GM18868 (cell line): ENCODE results near the gene TLX1.
A peak's percentile ranks its signal among the peaks of the same experiment; 100 is the strongest.

ENCODE experiments used
- ATAC-seq: cut with Tn5 transposase; IDR thresholded peaks from one replicate; pipeline ENCODE4 v1.9.1; 2021; ENCODE audit warnings: mild to moderate bottlenecking, moderate library complexity; ENCODE audit not compliant: unreplicated experiment

Gene TLX1

GRCh38 chr10:101133489-101134298 is 2.6 kb downstream of the TLX1 start:
- no peak for ATAC-seq

- ATAC-seq, result no peak
Observed at GRCh38 chr10:101134299-101135127, 3.4 kb downstream of the TLX1 start.

GRCh38 chr10:101135141-101136006 is 4.3 kb downstream of the TLX1 start:
- ATAC-seq, result no peak

- no peak for ATAC-seq
Observed at GRCh38 chr10:101136007-101136707, 5.1 kb downstream of the TLX1 start.

- no peak for ATAC-seq
Observed at GRCh38 chr10:101136708-101137121, 5.6 kb downstream of the TLX1 start.

- ATAC-seq, result no peak
Observed at GRCh38 chr10:101137271-101137670, 6.2 kb downstream of the TLX1 start.

GRCh38 chr10:101138788-101139420 is 7.8 kb downstream of the TLX1 start:
- no peak for ATAC-seq

- no peak for ATAC-seq
Observed at GRCh38 chr10:101139421-101139911, 8.4 kb downstream of the TLX1 start.

GRCh38 chr10:101140084-101140949 is 9.2 kb downstream of the TLX1 start:
- ATAC-seq, result no peak

- no peak for ATAC-seq
Observed at GRCh38 chr10:101140950-101141615, 10.0 kb downstream of the TLX1 start.

GRCh38 chr10:101141616-101142532 is 10.8 kb downstream of the TLX1 start:
- peak; percentile 58 for ATAC-seq

GRCh38 chr10:101142533-101143344 is 11.6 kb downstream of the TLX1 start:
- ATAC-seq, result no peak

- no peak for ATAC-seq
Observed at GRCh38 chr10:101143345-101143630, 12.2 kb downstream of the TLX1 start.

- ATAC-seq, result no peak
Observed at GRCh38 chr10:101144053-101144452, 13.0 kb downstream of the TLX1 start.

- ATAC-seq, result no peak
Observed at GRCh38 chr10:101145145-101145544, 14.0 kb downstream of the TLX1 start.

GRCh38 chr10:101145750-101146391 is 14.8 kb downstream of the TLX1 start:
- ATAC-seq, result no peak
